ENCODE measurements around the gene SH3GL2. TPM values are rescaled to one million over a fixed set of nuclear protein-coding genes. Genes with fewer than 3 reads are reported as not detected.

The SH3GL2 gene
- total RNA-seq, 1 experiment from 2014 or later: 0.37 TPM

- Histone ChIP-seq H3K27ac (no peak overlapping the region), H3K4me3 (no peak overlapping the region), H3K9me3 (replicated peaks) (no peaks in the 10 kb centered on the region), H3K36me3 (no peaks in the 10 kb centered on the region), H3K27me3 (replicated peaks) (no peaks in the 10 kb centered on the region), H3K4me1 (replicated peaks) (no peaks in the 10 kb centered on the region)
- no peak for DNase-seq (ENCODE audit: low read depth in 1 of 2, low spot score in 2 of 2)
Measured at GRCh38 chr9:17802249-17802857, 223.5 kb downstream of the SH3GL2 start.

- Histone ChIP-seq H3K27ac (no peak overlapping the region), H3K4me3 (no peak overlapping the region), H3K27me3 (replicated peaks) (no peaks in the 10 kb centered on the region), H3K4me1 (replicated peaks) (no peaks in the 10 kb centered on the region), H3K9me3 (replicated peaks) (no peaks in the 10 kb centered on the region), H3K36me3 (no peaks in the 10 kb centered on the region)
- DNase-seq (ENCODE audit: low read depth in 1 of 2, low spot score in 2 of 2): no peak
Measured at GRCh38 chr9:17807613-17808282, 228.9 kb downstream of the SH3GL2 start.

- Histone ChIP-seq H3K9me3 (replicated peaks) (no peaks in the 10 kb centered on the region), H3K27me3 (replicated peaks) (no peaks in the 10 kb centered on the region)
- DNase-seq (ENCODE audit: low read depth in 1 of 2, low spot score in 2 of 2): no peak
Measured at GRCh38 chr9:17810317-17810716, 231.5 kb downstream of the SH3GL2 start.

GRCh38 chr9:17810728-17811571 is 232.1 kb downstream of the SH3GL2 start:
- no peaks in the 10 kb centered on the region for H3K4me1 ChIP-seq (replicated peaks)
- no peaks in the 10 kb centered on the region for H3K27me3 ChIP-seq (replicated peaks)
- no peak overlapping the region for H3K4me3 ChIP-seq
- no peaks in the 10 kb centered on the region for H3K36me3 ChIP-seq
- H3K27ac ChIP-seq: no peak overlapping the region
- no peaks in the 10 kb centered on the region for H3K9me3 ChIP-seq (replicated peaks)
- DNase-seq (ENCODE audit: low read depth in 1 of 2, low spot score in 2 of 2): peak in 1 of 2 experiments; percentile 1

More at GRCh38 chr9:17810317-17810716, 231.5 kb downstream of the SH3GL2 start:
- Histone ChIP-seq H3K36me3 (no peaks in the 10 kb centered on the region), H3K4me1 (replicated peaks) (no peaks in the 10 kb centered on the region), H3K27ac (no peak overlapping the region), H3K4me3 (no peak overlapping the region)

GRCh38 chr9:17813798-17814197 is 234.9 kb downstream of the SH3GL2 start:
- H3K9me3 ChIP-seq (replicated peaks): no peaks in the 10 kb centered on the region
- H3K27ac ChIP-seq: no peak overlapping the region
- H3K36me3 ChIP-seq: no peaks in the 10 kb centered on the region
- DNase-seq (ENCODE audit: low read depth in 1 of 2, low spot score in 2 of 2): no peak
- no peak overlapping the region for H3K4me3 ChIP-seq
- H3K4me1 ChIP-seq (replicated peaks): no peaks in the 10 kb centered on the region
- no peaks in the 10 kb centered on the region for H3K27me3 ChIP-seq (replicated peaks)

GRCh38 chr9:17816431-17817027 is 237.7 kb downstream of the SH3GL2 start:
- Histone ChIP-seq H3K27me3 (replicated peaks) (no peaks in the 10 kb centered on the region), H3K4me3 (no peak overlapping the region), H3K27ac (no peak overlapping the region), H3K36me3 (no peaks in the 10 kb centered on the region), H3K4me1 (replicated peaks) (no peaks in the 10 kb centered on the region), H3K9me3 (replicated peaks) (no peaks in the 10 kb centered on the region)
- DNase-seq (ENCODE audit: low read depth in 1 of 2, low spot score in 2 of 2): no peak

- Histone ChIP-seq H3K27me3 (replicated peaks) (no peaks in the 10 kb centered on the region), H3K27ac (no peak overlapping the region), H3K9me3 (replicated peaks) (no peaks in the 10 kb centered on the region), H3K4me1 (replicated peaks) (no peaks in the 10 kb centered on the region), H3K4me3 (no peak overlapping the region), H3K36me3 (no peaks in the 10 kb centered on the region)
- no peak for DNase-seq (ENCODE audit: low read depth in 1 of 2, low spot score in 2 of 2)
Measured at GRCh38 chr9:17824191-17824590, 245.3 kb downstream of the SH3GL2 start.

GRCh38 chr9:17824616-17825264 is 245.9 kb downstream of the SH3GL2 start:
- Histone ChIP-seq H3K9me3 (replicated peaks) (no peaks in the 10 kb centered on the region), H3K4me1 (replicated peaks) (no peaks in the 10 kb centered on the region), H3K27ac (no peak overlapping the region), H3K36me3 (no peaks in the 10 kb centered on the region), H3K27me3 (replicated peaks) (no peaks in the 10 kb centered on the region), H3K4me3 (no peak overlapping the region)
- DNase-seq (ENCODE audit: low read depth in 1 of 2, low spot score in 2 of 2): no peak

- H3K36me3 ChIP-seq: no peaks in the 10 kb centered on the region
- H3K4me1 ChIP-seq (replicated peaks): no peaks in the 10 kb centered on the region
- no peak overlapping the region for H3K27ac ChIP-seq
- no peak for DNase-seq (ENCODE audit: low read depth in 1 of 2, low spot score in 2 of 2)
- H3K4me3 ChIP-seq: no peak overlapping the region
- no peaks in the 10 kb centered on the region for H3K9me3 ChIP-seq (replicated peaks)
- no peaks in the 10 kb centered on the region for H3K27me3 ChIP-seq (replicated peaks)
Measured at GRCh38 chr9:17825265-17825659, 246.4 kb downstream of the SH3GL2 start.

- no peaks in the 10 kb centered on the region for H3K36me3 ChIP-seq
- no peaks in the 10 kb centered on the region for H3K9me3 ChIP-seq (replicated peaks)
- no peak overlapping the region for H3K27ac ChIP-seq
- H3K4me1 ChIP-seq (replicated peaks): no peaks in the 10 kb centered on the region
- no peaks in the 10 kb centered on the region for H3K27me3 ChIP-seq (replicated peaks)
- no peak for DNase-seq (ENCODE audit: low read depth in 1 of 2, low spot score in 2 of 2)
- H3K4me3 ChIP-seq: no peak overlapping the region
Measured at GRCh38 chr9:17829064-17829463, 250.2 kb downstream of the SH3GL2 start.

GRCh38 chr9:17829812-17830385 is 251.0 kb downstream of the SH3GL2 start:
- H3K4me3 ChIP-seq: no peak overlapping the region
- H3K27me3 ChIP-seq (replicated peaks): no peaks in the 10 kb centered on the region
- DNase-seq (ENCODE audit: low read depth in 1 of 2, low spot score in 2 of 2): no peak
- no peaks in the 10 kb centered on the region for H3K4me1 ChIP-seq (replicated peaks)
- no peak overlapping the region for H3K27ac ChIP-seq
- H3K9me3 ChIP-seq (replicated peaks): no peaks in the 10 kb centered on the region
- H3K36me3 ChIP-seq: no peaks in the 10 kb centered on the region

GRCh38 chr9:17832812-17833211 is 253.9 kb downstream of the SH3GL2 start:
- Histone ChIP-seq H3K4me1 (replicated peaks) (no peaks in the 10 kb centered on the region), H3K36me3 (no peaks in the 10 kb centered on the region), H3K27ac (no peak overlapping the region), H3K9me3 (replicated peaks) (no peaks in the 10 kb centered on the region), H3K27me3 (replicated peaks) (no peaks in the 10 kb centered on the region), H3K4me3 (no peak overlapping the region)
- no peak for DNase-seq (ENCODE audit: low read depth in 1 of 2, low spot score in 2 of 2)

GRCh38 chr9:17833846-17834245 is 255.0 kb downstream of the SH3GL2 start:
- no peaks in the 10 kb centered on the region for H3K27me3 ChIP-seq (replicated peaks)
- no peaks in the 10 kb centered on the region for H3K9me3 ChIP-seq (replicated peaks)
- no peak for DNase-seq (ENCODE audit: low read depth in 1 of 2, low spot score in 2 of 2)
- no peak overlapping the region for H3K4me3 ChIP-seq
- H3K27ac ChIP-seq: no peak overlapping the region
- no peaks in the 10 kb centered on the region for H3K36me3 ChIP-seq
- H3K4me1 ChIP-seq (replicated peaks): no peaks in the 10 kb centered on the region
